ENCODE results near the gene KCTD20. TPM values are rescaled to one million over a fixed set of nuclear protein-coding genes. Genes with fewer than 3 reads are reported as not detected.
"Not testable (repeated sequence)": the region's sequence is repeated elsewhere in the genome, so short reads cannot be mapped to it uniquely, and the experiment has no call there.

KCTD20 gene
- total RNA-seq = 10 to 100 TPM; 26.3 to 34.5 TPM

DNA sequence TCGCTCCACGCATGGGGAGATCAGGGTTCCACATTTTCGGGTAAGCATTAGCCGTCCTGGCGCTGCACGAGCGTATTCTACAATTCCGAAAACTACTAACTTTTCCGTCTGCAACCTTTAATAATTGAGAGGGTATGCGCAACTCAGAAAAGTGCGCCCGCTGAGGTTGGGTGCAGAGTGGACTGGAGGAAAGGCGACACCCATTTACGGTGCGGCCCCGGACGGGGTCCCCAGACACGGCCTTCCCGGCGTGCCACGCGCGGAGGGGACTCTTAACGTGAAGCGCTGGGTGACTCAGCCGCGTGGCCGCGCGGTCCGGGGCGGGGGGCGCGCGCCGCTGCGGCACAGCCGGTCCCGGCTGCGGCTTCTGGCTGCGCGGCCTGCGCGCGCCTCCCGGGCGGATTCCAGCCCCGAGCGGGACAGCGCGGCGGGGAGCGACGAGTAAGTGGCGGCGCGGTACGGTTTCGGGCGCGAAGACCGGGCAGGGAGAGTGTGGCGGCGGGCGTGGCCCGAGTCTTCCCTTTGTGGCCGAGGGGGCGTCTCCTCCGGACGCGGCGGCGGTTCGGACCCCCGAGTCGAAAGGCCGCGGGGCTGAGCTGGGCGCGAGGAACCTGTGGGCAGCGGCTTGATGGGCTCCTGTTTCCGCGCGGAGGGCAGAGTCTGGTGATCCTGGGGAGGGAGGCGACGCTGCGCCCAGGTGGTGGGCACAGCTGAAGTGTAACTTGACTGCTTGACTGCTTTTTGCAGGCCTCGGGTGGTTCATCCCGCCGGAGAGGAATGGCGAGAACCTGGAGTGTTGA, at the start of gene KCTD20, which contains the start of gene PXT1:
KCTD20 (plus strand) TSS at position 330 of the 800 bp plus-strand sequence. CDS start 27,098 bp downstream, outside the sequence.
PXT1 (minus strand) TSS at position 184 of the 800 bp plus-strand sequence. CDS start 16,772 bp downstream, outside the sequence.
- peaks cover 0 to 40% of the 10 kb centered on the region in 2 donors for H3K4me1 ChIP-seq
- no peaks in the 10 kb centered on the region for H3K36me3 ChIP-seq
- no peaks in the 10 kb centered on the region for H3K9me3 ChIP-seq
- no peaks in the 10 kb centered on the region for H3K27me3 ChIP-seq
- H3K27ac ChIP-seq = peak within 1 kb of the TSS; percentile 98
- DNase-seq (ENCODE audit: low spot score) = peak; percentile 92
- peak within 1 kb of the TSS; percentile 73 to 85 for H3K4me3 ChIP-seq
- TF ChIP-seq, protein P1, sequence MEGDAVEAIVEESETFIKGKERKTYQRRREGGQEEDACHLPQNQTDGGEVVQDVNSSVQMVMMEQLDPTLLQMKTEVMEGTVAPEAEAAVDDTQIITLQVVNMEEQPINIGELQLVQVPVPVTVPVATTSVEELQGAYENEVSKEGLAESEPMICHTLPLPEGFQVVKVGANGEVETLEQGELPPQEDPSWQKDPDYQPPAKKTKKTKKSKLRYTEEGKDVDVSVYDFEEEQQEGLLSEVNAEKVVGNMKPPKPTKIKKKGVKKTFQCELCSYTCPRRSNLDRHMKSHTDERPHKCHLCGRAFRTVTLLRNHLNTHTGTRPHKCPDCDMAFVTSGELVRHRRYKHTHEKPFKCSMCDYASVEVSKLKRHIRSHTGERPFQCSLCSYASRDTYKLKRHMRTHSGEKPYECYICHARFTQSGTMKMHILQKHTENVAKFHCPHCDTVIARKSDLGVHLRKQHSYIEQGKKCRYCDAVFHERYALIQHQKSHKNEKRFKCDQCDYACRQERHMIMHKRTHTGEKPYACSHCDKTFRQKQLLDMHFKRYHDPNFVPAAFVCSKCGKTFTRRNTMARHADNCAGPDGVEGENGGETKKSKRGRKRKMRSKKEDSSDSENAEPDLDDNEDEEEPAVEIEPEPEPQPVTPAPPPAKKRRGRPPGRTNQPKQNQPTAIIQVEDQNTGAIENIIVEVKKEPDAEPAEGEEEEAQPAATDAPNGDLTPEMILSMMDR (IDR thresholded peaks at IDR 0.05) = no peak

DNA sequence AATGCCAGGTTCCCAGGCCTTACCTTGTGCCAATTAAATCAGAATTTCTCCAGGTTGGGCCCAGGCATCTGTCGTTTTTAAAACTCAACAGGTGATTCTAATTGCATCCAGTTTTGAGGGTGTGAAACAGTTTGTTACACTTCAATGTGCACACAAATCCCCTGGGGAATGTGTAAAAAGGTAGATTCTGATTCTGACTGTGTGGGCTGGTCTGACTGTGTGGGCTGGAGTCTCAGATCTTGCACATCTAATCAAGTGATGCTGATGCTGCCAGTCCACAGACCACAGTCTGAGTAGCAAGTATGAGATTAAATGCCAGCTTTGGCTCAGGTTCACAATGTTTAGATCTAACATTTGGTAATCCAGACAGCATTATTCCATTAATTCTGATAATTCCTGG, 42.8 kb upstream of the KCTD20 start:
- Histone ChIP-seq H3K4me1 (no peaks in the 10 kb centered on the region), H3K9me3 (no peaks in the 10 kb centered on the region), H3K4me3 (no peak overlapping the region), H3K27ac (no peak overlapping the region), H3K36me3 (no peaks in the 10 kb centered on the region), H3K27me3 (no peaks in the 10 kb centered on the region)
- TF ChIP-seq, protein P1 (IDR thresholded peaks at IDR 0.05) = no peak
- no peak for DNase-seq (ENCODE audit: low spot score)

DNA sequence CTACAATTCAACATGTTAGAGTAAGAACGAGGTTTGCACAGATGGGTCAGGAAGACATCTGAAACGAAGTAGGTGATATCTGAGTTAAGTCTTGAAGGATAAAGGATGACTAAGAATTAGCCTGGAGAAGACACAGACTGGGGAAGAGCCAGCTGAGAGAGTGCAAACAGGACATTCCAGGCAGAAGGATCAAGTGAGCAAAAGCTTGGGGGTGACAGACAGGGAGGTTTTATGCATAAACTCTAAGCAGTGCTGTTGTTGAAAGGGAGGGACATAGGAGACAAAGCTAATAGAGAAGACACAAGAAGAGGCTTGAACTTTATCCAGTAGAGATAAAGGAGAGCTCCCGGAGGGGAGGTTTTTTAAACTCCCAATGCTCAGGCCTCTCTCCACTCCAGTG, 40.3 kb upstream of the KCTD20 start:
- no peak overlapping the region for H3K4me3 ChIP-seq

DNA sequence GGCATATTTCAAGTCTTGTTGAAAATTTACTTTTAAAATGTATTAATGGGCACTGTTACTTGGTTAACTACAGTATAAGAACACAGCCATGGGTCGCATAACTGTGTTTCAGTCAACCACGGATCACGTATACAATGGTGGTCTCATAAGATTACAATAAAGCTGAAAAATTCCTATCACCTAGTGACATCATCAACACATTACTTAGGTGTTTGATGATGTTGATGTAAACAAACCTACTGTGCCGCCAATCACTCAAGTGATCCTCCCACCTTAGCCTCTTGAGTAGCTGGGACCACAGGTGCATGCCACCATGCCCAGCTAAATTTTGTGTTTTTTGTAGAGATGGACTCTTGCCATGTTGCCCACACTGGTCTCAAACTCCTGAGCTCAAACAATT, 38.6 kb upstream of the KCTD20 start:
- TF ChIP-seq, protein P1 (IDR thresholded peaks at IDR 0.05) = no peak
- H3K36me3 ChIP-seq = no peaks in the 10 kb centered on the region
- H3K4me1 ChIP-seq = no peaks in the 10 kb centered on the region
- no peak overlapping the region for H3K27ac ChIP-seq
- H3K27me3 ChIP-seq = no peaks in the 10 kb centered on the region
- no peak overlapping the region for H3K4me3 ChIP-seq
- no peak for DNase-seq (ENCODE audit: low spot score)
- H3K9me3 ChIP-seq = no peaks in the 10 kb centered on the region

More for the DNA sequence above, 40.3 kb upstream of the KCTD20 start:
- Histone ChIP-seq H3K9me3 (no peaks in the 10 kb centered on the region), H3K27ac (no peak overlapping the region), H3K4me1 (no peaks in the 10 kb centered on the region), H3K36me3 (no peaks in the 10 kb centered on the region), H3K27me3 (no peaks in the 10 kb centered on the region)
- DNase-seq (ENCODE audit: low spot score) = no peak
- TF ChIP-seq, protein P1 (IDR thresholded peaks at IDR 0.05) = no peak

DNA sequence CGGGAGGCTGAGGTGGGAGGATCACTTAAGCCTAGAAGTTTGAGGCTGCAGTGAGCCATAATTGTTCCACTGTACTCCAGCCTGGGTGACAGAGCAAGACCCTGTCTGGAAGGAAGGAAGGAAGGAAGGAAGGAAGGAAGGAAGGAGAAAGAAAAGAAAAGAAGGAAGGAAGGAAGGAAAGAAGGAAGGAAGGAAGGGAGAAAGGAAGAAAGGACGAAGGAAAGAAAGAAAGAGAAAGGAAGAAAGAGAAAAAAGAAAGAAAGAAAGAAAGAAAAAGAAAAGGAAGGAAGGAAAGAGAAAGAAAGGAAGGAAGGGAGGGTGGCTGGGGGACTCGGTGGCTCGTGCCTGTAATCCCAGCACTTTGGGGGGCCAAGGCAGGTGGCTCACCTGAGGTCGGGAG, 33.1 kb upstream of the KCTD20 start:
- not testable (repeated sequence) for H3K27ac ChIP-seq; H3K4me1 ChIP-seq; H3K4me3 ChIP-seq; DNase-seq (ENCODE audit: low spot score); H3K36me3 ChIP-seq; H3K9me3 ChIP-seq; H3K27me3 ChIP-seq

DNA sequence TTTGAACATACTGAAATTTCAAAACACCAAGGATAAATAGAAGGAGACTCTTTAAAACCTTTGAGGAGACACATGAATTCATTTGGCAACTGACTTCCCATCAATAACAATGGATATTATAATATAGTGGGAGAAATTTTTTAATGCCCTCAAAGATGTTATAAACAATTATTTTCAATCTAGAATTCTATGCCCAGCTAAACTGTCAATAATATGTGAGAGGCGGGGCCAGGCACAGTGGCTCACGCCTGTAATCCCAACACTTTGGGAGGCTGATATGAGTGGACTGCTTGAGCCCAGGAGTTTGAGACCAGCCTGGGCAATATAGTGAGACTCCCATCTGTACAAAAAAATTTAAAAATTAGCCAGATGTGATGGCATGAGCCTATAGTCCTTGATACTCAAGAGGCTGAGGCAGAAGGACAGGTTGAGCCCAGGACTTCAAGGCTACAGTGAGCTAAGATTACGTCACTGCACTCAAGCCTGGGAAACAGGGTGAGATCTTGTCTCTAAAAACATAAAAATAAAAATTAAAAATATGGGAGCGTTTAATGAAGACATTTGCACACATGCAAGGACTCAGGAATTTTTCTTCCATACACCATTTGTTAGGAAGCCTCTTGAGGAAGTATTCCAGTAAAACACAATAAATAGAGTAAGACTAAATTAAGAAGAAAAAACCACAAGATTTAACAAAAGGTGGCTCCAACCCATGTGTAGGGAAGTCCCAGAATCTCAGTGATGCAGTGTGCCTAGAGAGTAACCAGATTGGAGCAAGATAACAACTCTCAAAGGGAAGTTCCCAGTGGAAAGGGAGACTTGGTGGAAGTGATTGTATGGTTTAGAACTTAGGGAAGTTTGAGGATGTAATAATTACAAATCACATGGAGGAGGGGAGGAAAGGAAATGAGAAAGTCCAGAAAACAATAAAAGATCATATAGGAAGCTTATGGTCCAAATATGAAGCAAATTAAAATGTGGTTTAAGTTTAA, 29.0 kb upstream of the KCTD20 start:
- no peak for DNase-seq (ENCODE audit: low spot score)
- Histone ChIP-seq H3K27me3 (no peaks in the 10 kb centered on the region), H3K9me3 (peaks cover 0 to 7% of the 10 kb centered on the region in 2 donors), H3K27ac (no peak overlapping the region), H3K4me1 (no peaks in the 10 kb centered on the region), H3K4me3 (no peak overlapping the region), H3K36me3 (no peaks in the 10 kb centered on the region)
- TF ChIP-seq, protein P1 (IDR thresholded peaks at IDR 0.05) = no peak

Data from right atrium auricular region (tissue), 2 donors.